ENCODE results near the gene POMP.
"Not testable (repeated sequence)": the region's sequence is repeated elsewhere in the genome, so short reads cannot be mapped to it uniquely, and the experiment has no call there.

POMP gene

DNA sequence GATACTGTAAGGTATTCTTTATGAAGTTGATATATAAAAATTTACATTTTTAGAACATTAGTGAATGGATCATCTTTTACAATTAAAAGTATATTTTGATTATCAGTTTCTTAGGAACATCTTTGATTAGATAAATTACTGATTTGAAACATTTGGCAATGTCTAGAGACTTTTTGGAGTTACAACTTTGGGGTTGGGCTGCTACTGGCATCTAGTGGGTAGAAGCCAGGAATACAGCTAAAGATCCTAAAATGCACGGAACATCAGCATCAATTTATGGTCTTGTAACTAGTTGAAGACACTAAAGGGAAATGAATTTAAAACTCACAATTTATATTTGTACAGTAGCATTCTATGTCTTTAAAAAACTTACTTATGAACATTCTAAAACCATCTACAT lies 19.9 kb downstream of the POMP start:
- no peak overlapping the region for H3K4me2 ChIP-seq (ENCODE audit: insufficient read depth, low read length)
- no peak overlapping the region for H3K4me3 ChIP-seq (ENCODE audit: low read depth in 1 of 2, low read length in 2 of 2)
- H3K27me3 ChIP-seq (ENCODE audit: insufficient read depth, low read length, poor library complexity): no peaks in the 10 kb centered on the region
- no peaks in the 10 kb centered on the region for H3K9me3 ChIP-seq (ENCODE audit: insufficient read depth, low read length, severe bottlenecking)
- peaks cover 15% of the 10 kb centered on the region; the same call in 1 of the 2 replicates for H4K20me1 ChIP-seq (ENCODE audit: insufficient read depth, low read length)
- ATAC-seq (ENCODE audit: insufficient read depth, low read depth): no peak
- peaks cover 11% of the 10 kb centered on the region; the same call in 1 of the 2 replicates for H3K79me2 ChIP-seq (ENCODE audit: insufficient read depth, low read length)
- no peak overlapping the region for H2AFZ ChIP-seq (ENCODE audit: low read depth, low read length)
- no peaks in the 10 kb centered on the region for H3K4me1 ChIP-seq (ENCODE audit: insufficient read depth, low read length)
- no peak overlapping the region for H3K27ac ChIP-seq (ENCODE audit: low read length)
- TF ChIP-seq, protein P1, sequence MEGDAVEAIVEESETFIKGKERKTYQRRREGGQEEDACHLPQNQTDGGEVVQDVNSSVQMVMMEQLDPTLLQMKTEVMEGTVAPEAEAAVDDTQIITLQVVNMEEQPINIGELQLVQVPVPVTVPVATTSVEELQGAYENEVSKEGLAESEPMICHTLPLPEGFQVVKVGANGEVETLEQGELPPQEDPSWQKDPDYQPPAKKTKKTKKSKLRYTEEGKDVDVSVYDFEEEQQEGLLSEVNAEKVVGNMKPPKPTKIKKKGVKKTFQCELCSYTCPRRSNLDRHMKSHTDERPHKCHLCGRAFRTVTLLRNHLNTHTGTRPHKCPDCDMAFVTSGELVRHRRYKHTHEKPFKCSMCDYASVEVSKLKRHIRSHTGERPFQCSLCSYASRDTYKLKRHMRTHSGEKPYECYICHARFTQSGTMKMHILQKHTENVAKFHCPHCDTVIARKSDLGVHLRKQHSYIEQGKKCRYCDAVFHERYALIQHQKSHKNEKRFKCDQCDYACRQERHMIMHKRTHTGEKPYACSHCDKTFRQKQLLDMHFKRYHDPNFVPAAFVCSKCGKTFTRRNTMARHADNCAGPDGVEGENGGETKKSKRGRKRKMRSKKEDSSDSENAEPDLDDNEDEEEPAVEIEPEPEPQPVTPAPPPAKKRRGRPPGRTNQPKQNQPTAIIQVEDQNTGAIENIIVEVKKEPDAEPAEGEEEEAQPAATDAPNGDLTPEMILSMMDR (IDR thresholded peaks at IDR 0.05; ENCODE audit: borderline replicate concordance, extremely low read depth, low read length, poor library complexity, severe bottlenecking): peak; percentile 30
- no peak for TF ChIP-seq EZH2 (IDR thresholded peaks at IDR 0.05; ENCODE audit: borderline replicate concordance, low read depth, low read length, severe bottlenecking)
- DNase-seq: no peak
- H3K36me3 ChIP-seq (ENCODE audit: insufficient read depth, low read length): peaks cover 61% of the 10 kb centered on the region
- H3K9ac ChIP-seq (ENCODE audit: low read depth, low read length): no peak overlapping the region

- Histone ChIP-seq H3K4me2 (ENCODE audit: insufficient read depth, low read length) (no peak overlapping the region), H3K9ac (ENCODE audit: low read depth, low read length) (no peak overlapping the region), H3K4me3 (ENCODE audit: low read depth in 1 of 2, low read length in 2 of 2) (no peak overlapping the region), H2AFZ (ENCODE audit: low read depth, low read length) (no peak overlapping the region), H3K27ac (ENCODE audit: low read length) (no peak overlapping the region), H3K36me3 (ENCODE audit: insufficient read depth, low read length) (peaks cover 53% of the 10 kb centered on the region), H4K20me1 (ENCODE audit: insufficient read depth, low read length) (peaks cover 10% of the 10 kb centered on the region; the same call in 1 of the 2 replicates), H3K27me3 (ENCODE audit: insufficient read depth, low read length, poor library complexity) (no peaks in the 10 kb centered on the region), H3K79me2 (ENCODE audit: insufficient read depth, low read length) (peaks cover 6% of the 10 kb centered on the region; the same call in 1 of the 2 replicates), H3K9me3 (ENCODE audit: insufficient read depth, low read length, severe bottlenecking) (no peaks in the 10 kb centered on the region), H3K4me1 (ENCODE audit: insufficient read depth, low read length) (no peaks in the 10 kb centered on the region)
- ATAC-seq (ENCODE audit: insufficient read depth, low read depth): 0 out of 3 replicates have a peak, but pooled peaks have one; percentile 44
- TF ChIP-seq, protein P1 (IDR thresholded peaks at IDR 0.05; ENCODE audit: borderline replicate concordance, extremely low read depth, low read length, poor library complexity, severe bottlenecking): peak; percentile 61
- TF ChIP-seq EZH2 (IDR thresholded peaks at IDR 0.05; ENCODE audit: borderline replicate concordance, low read depth, low read length, severe bottlenecking): no peak
- no peak for DNase-seq
Observed at GRCh38 chr13:28679628-28680027, 20.7 kb downstream of the POMP start.

GRCh38 chr13:28680541-28680940 lies 21.6 kb downstream of the POMP start:
- Histone ChIP-seq H3K4me3 (ENCODE audit: low read depth in 1 of 2, low read length in 2 of 2) (no peak overlapping the region), H3K4me2 (ENCODE audit: insufficient read depth, low read length) (no peak overlapping the region), H3K79me2 (ENCODE audit: insufficient read depth, low read length) (no peaks in the 10 kb centered on the region), H3K27me3 (ENCODE audit: insufficient read depth, low read length, poor library complexity) (no peaks in the 10 kb centered on the region), H3K9ac (ENCODE audit: low read depth, low read length) (no peak overlapping the region), H3K36me3 (ENCODE audit: insufficient read depth, low read length) (peaks cover 45% of the 10 kb centered on the region), H3K4me1 (ENCODE audit: insufficient read depth, low read length) (no peaks in the 10 kb centered on the region), H3K27ac (ENCODE audit: low read length) (no peak overlapping the region), H2AFZ (ENCODE audit: low read depth, low read length) (no peak overlapping the region), H4K20me1 (ENCODE audit: insufficient read depth, low read length) (peaks cover 8% of the 10 kb centered on the region; the same call in 1 of the 2 replicates), H3K9me3 (ENCODE audit: insufficient read depth, low read length, severe bottlenecking) (no peaks in the 10 kb centered on the region)
- DNase-seq (no peak), ATAC-seq (ENCODE audit: insufficient read depth, low read depth) (no peak)
- TF ChIP-seq, protein P1 (IDR thresholded peaks at IDR 0.05; ENCODE audit: borderline replicate concordance, extremely low read depth, low read length, poor library complexity, severe bottlenecking): no peak
- no peak for TF ChIP-seq EZH2 (IDR thresholded peaks at IDR 0.05; ENCODE audit: borderline replicate concordance, low read depth, low read length, severe bottlenecking)

GRCh38 chr13:28683169-28683568 lies 24.2 kb downstream of the POMP start:
- not testable (repeated sequence) for H3K27ac ChIP-seq (ENCODE audit: low read length); H3K4me2 ChIP-seq (ENCODE audit: insufficient read depth, low read length); H3K79me2 ChIP-seq (ENCODE audit: insufficient read depth, low read length); H3K27me3 ChIP-seq (ENCODE audit: insufficient read depth, low read length, poor library complexity); H3K9me3 ChIP-seq (ENCODE audit: insufficient read depth, low read length, severe bottlenecking); H2AFZ ChIP-seq (ENCODE audit: low read depth, low read length); H3K4me3 ChIP-seq (ENCODE audit: low read depth in 1 of 2, low read length in 2 of 2); H3K9ac ChIP-seq (ENCODE audit: low read depth, low read length); ATAC-seq (ENCODE audit: insufficient read depth, low read depth); DNase-seq; H3K4me1 ChIP-seq (ENCODE audit: insufficient read depth, low read length); H4K20me1 ChIP-seq (ENCODE audit: insufficient read depth, low read length)
- peaks cover 22% of the 10 kb centered on the region for H3K36me3 ChIP-seq (ENCODE audit: insufficient read depth, low read length)

All from DND-41 (cell line).